PFSK-1 (cell line): ENCODE measurements around the gene SLC25A4.

Source experiments
- FOXP2 ChIP-seq: optimal IDR thresholded peaks from 2 replicates; pipeline ENCODE3; 2011; ENCODE audit warnings: borderline replicate concordance, control low read depth, inconsistent platforms; ENCODE audit not compliant: insufficient read depth; ENCODE audit errors: extremely low read length, extremely low read depth
- POLR2AphosphoS5 ChIP-seq: IDR thresholded peaks from 2 replicates; pipeline ENCODE4 v1.6.1; 2012; ENCODE audit warnings: low read depth, mild to moderate bottlenecking, control low read depth, low read length, moderate library complexity
- SIN3A ChIP-seq: IDR thresholded peaks from 2 replicates; pipeline ENCODE4 v1.6.1; 2012; ENCODE audit warnings: mild to moderate bottlenecking, low read length, moderate library complexity, borderline replicate concordance; ENCODE audit not compliant: insufficient read depth
- TAF1 ChIP-seq: IDR thresholded peaks from 2 replicates; pipeline ENCODE4 v1.6.1; 2012; ENCODE audit warnings: low read length, control low read depth, borderline replicate concordance; ENCODE audit not compliant: insufficient read depth
- TF ChIP-seq, protein P1 (sequence below), 2 experiments: IDR thresholded peaks; 2 replicates each; pipeline versions ENCODE4 v1.6.1 to v1.8.0; 2011 to 2012; ENCODE audit warnings: low read depth in 2 of 2, low read length in 2 of 2, control low read depth in 1 of 2, inconsistent platforms in 1 of 2, mild to moderate bottlenecking in 1 of 2, moderate library complexity in 1 of 2; ENCODE audit not compliant: insufficient read depth in 1 of 2

SLC25A4 gene

GRCh38 chr4:185142564-185142911, 528 bp upstream of the SLC25A4 start:
- TF ChIP-seq FOXP2 (no peak), SIN3A (no peak), TAF1 (no peak), POLR2AphosphoS5 (no peak)

- no peak for TF ChIP-seq FOXP2
- TF ChIP-seq POLR2AphosphoS5: no peak
- TF ChIP-seq, protein P1, sequence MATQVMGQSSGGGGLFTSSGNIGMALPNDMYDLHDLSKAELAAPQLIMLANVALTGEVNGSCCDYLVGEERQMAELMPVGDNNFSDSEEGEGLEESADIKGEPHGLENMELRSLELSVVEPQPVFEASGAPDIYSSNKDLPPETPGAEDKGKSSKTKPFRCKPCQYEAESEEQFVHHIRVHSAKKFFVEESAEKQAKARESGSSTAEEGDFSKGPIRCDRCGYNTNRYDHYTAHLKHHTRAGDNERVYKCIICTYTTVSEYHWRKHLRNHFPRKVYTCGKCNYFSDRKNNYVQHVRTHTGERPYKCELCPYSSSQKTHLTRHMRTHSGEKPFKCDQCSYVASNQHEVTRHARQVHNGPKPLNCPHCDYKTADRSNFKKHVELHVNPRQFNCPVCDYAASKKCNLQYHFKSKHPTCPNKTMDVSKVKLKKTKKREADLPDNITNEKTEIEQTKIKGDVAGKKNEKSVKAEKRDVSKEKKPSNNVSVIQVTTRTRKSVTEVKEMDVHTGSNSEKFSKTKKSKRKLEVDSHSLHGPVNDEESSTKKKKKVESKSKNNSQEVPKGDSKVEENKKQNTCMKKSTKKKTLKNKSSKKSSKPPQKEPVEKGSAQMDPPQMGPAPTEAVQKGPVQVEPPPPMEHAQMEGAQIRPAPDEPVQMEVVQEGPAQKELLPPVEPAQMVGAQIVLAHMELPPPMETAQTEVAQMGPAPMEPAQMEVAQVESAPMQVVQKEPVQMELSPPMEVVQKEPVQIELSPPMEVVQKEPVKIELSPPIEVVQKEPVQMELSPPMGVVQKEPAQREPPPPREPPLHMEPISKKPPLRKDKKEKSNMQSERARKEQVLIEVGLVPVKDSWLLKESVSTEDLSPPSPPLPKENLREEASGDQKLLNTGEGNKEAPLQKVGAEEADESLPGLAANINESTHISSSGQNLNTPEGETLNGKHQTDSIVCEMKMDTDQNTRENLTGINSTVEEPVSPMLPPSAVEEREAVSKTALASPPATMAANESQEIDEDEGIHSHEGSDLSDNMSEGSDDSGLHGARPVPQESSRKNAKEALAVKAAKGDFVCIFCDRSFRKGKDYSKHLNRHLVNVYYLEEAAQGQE (IDR thresholded peaks at IDR 0.05; ENCODE audit: insufficient read depth in 1 of 2, low read depth in 2 of 2, low read length in 2 of 2): no peak
- TF ChIP-seq TAF1: no peak
- TF ChIP-seq SIN3A: no peak
Measured at GRCh38 chr4:185143601-185143969, 519 bp downstream of the SLC25A4 start.

DNA sequence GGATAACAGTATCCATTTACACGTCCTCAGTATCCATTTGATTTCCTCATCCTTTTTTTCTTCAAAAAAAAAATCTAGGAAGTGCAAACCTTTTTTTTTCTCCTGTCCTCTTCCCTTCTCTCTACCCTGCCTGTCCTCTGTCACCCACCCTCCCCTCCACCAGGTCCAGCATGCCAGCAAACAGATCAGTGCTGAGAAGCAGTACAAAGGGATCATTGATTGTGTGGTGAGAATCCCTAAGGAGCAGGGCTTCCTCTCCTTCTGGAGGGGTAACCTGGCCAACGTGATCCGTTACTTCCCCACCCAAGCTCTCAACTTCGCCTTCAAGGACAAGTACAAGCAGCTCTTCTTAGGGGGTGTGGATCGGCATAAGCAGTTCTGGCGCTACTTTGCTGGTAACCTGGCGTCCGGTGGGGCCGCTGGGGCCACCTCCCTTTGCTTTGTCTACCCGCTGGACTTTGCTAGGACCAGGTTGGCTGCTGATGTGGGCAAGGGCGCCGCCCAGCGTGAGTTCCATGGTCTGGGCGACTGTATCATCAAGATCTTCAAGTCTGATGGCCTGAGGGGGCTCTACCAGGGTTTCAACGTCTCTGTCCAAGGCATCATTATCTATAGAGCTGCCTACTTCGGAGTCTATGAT, 1.7 kb downstream of the SLC25A4 start:
- TF ChIP-seq SIN3A: no peak
- no peak for TF ChIP-seq POLR2AphosphoS5
- no peak for TF ChIP-seq FOXP2
- TF ChIP-seq, protein P1 (IDR thresholded peaks at IDR 0.05; ENCODE audit: insufficient read depth in 1 of 2, low read depth in 2 of 2, low read length in 2 of 2): no peak
- TF ChIP-seq TAF1: no peak

GRCh38 chr4:185145572-185145971, 2.5 kb downstream of the SLC25A4 start:
- TF ChIP-seq POLR2AphosphoS5 (no peak), TAF1 (no peak), SIN3A (no peak), FOXP2 (no peak)
- TF ChIP-seq, protein P1 (IDR thresholded peaks at IDR 0.05; ENCODE audit: insufficient read depth in 1 of 2, low read depth in 2 of 2, low read length in 2 of 2): no peak

GRCh38 chr4:185149392-185149791, 6.3 kb downstream of the SLC25A4 start:
- TF ChIP-seq POLR2AphosphoS5 (no peak), SIN3A (no peak), TAF1 (no peak), FOXP2 (no peak)
- TF ChIP-seq, protein P1 (IDR thresholded peaks at IDR 0.05; ENCODE audit: insufficient read depth in 1 of 2, low read depth in 2 of 2, low read length in 2 of 2): no peak
